A673 (cell line): ENCODE results near the gene RAB17. TPM values are rescaled to one million over a fixed set of nuclear protein-coding genes. Genes with fewer than 3 reads are reported as not detected.

Experiments used
- BruUV-seq: library from RNA; stranded (reverse); fragments of 400-500 nt; replicated peaks from 2 replicates; lab custom pipeline; 2021; lab: Mats Ljungman, UMichigan
- CTCF ChIA-PET: fragments of 300-600 bp; sonication (Branson Sonifier 250); formaldehyde crosslinking; loops from one replicate; lab custom pipeline; 2022; ENCODE audit warnings: antibody characterized with exemption; lab: Charles Lee
- POLR2A ChIA-PET: fragments of 300-600 bp; sonication (Branson Sonifier 250); formaldehyde crosslinking; loops from one replicate; lab custom pipeline; 2022; ENCODE audit warnings: antibody characterized with exemption; ENCODE audit not compliant: low non-redundant PET; lab: Charles Lee
- DNase-seq: peaks from one replicate; pipeline ENCODE4 v3.0.0-alpha.2; 2015; ENCODE audit warnings: low spot score
- H3K27ac ChIP-seq: fragments of 200-600 bp; sonication (generic); 2 replicates; pipeline ENCODE4 v1.5.1; 2016; ENCODE audit warnings: mixed run types, low read depth, mild to moderate bottlenecking, mixed read lengths, antibody characterized with exemption, low read length; ENCODE audit not compliant: poor library complexity, severe bottlenecking
- H3K27me3 ChIP-seq: fragments of 200-600 bp; sonication (generic); replicated peaks from 2 replicates; pipeline ENCODE4 v1.6.1; 2017; ENCODE audit warnings: mixed run types, low read depth, mild to moderate bottlenecking, mixed read lengths, antibody characterized with exemption, low read length; ENCODE audit not compliant: insufficient read depth, poor library complexity
- H3K36me3 ChIP-seq: fragments of 200-600 bp; sonication (generic); 2 replicates; pipeline ENCODE4 v1.6.1; 2016; ENCODE audit warnings: mixed run types, mild to moderate bottlenecking, mixed read lengths, antibody characterized with exemption, low read length; ENCODE audit not compliant: insufficient read depth, poor library complexity, severe bottlenecking
- H3K4me1 ChIP-seq: fragments of 200-600 bp; sonication (generic); 2 replicates; pipeline ENCODE4 v1.6.1; 2017; ENCODE audit warnings: mixed run types, mild to moderate bottlenecking, mixed read lengths, antibody characterized with exemption, low read length; ENCODE audit not compliant: insufficient read depth, poor library complexity, severe bottlenecking
- H3K4me3 ChIP-seq: fragments of 200-600 bp; sonication (generic); 2 replicates; pipeline ENCODE4 v1.5.1; 2016; ENCODE audit warnings: low read depth, mixed run types, mild to moderate bottlenecking, mixed read lengths, low read length; ENCODE audit not compliant: poor library complexity, severe bottlenecking
- H3K9me3 ChIP-seq: fragments of 200-600 bp; sonication (generic); 2 replicates; pipeline ENCODE4 v1.6.1; 2016; ENCODE audit warnings: mixed run types, low read depth, mild to moderate bottlenecking, mixed read lengths, antibody characterized with exemption, low read length; ENCODE audit not compliant: poor library complexity, severe bottlenecking
- CTCF ChIP-seq: fragments of 300-800, 200-600 bp; sonication (generic); conservative IDR thresholded peaks from 2 replicates; pipeline ENCODE4 v1.5.1; 2017; ENCODE audit warnings: low read depth, mild to moderate bottlenecking, antibody characterized with exemption, low read length, moderate library complexity, mixed read lengths
- EZH2 ChIP-seq: fragments of 200-600 bp; sonication (generic); IDR thresholded peaks from 2 replicates; pipeline ENCODE4 v1.6.1; 2017; ENCODE audit warnings: borderline replicate concordance, low read depth, mild to moderate bottlenecking, mixed read lengths, antibody characterized with exemption, low read length; ENCODE audit not compliant: poor library complexity, severe bottlenecking
- intact Hi-C: fragments of 100-400 bp; cut with micrococcal nuclease; formaldehyde crosslinking; loops from one replicate; pipeline ENCODE4 v1.10.0; 2022; ENCODE audit not compliant: unreplicated experiment
- total RNA-seq: library from RNA; stranded (reverse); gene quantifications from 2 replicates; pipeline ENCODE4 v1.2.3, GENCODE V29; 2021

RAB17 gene
- total RNA-seq, 1 experiment from 2014 or later: 0.62 TPM

- Histone ChIP-seq H3K9me3 (no peaks in the 10 kb centered on the region), H3K4me1 (no peaks in the 10 kb centered on the region), H3K4me3 (no peak overlapping the region), H3K27ac (no peak overlapping the region), H3K36me3 (no peaks in the 10 kb centered on the region), H3K27me3 (no peaks in the 10 kb centered on the region)
- intact Hi-C loops: no loop called here
- POLR2A ChIA-PET: no interaction called here
- BruUV-seq: no TSS peak
- DNase-seq: no peak
- no peak for TF ChIP-seq EZH2
- no peak for TF ChIP-seq CTCF
- CTCF ChIA-PET: interaction anchor here (0.6 kb wide), 1 partner anchor 13 kb away, joined by 8 read pairs; no protein-coding TSS in a partner anchor
Measured at GRCh38 chr2:237549643-237550415, 40.7 kb downstream of the RAB17 start.

GRCh38 chr2:237549216-237549615, 41.3 kb downstream of the RAB17 start:
- Histone ChIP-seq H3K36me3 (no peaks in the 10 kb centered on the region), H3K4me3 (no peak overlapping the region), H3K27me3 (no peaks in the 10 kb centered on the region), H3K4me1 (no peaks in the 10 kb centered on the region), H3K9me3 (no peaks in the 10 kb centered on the region), H3K27ac (no peak overlapping the region)
- BruUV-seq: no TSS peak
- CTCF ChIA-PET: interaction anchor here (0.6 kb wide), 1 partner anchor 14 kb away, joined by 8 read pairs; no protein-coding TSS in a partner anchor
- intact Hi-C loops: no loop called here
- no peak for DNase-seq
- TF ChIP-seq CTCF (no peak), EZH2 (no peak)
- POLR2A ChIA-PET: no interaction called here

GRCh38 chr2:237547841-237548416, 42.6 kb downstream of the RAB17 start:
- no peak for DNase-seq
- Histone ChIP-seq H3K27me3 (no peaks in the 10 kb centered on the region), H3K9me3 (no peaks in the 10 kb centered on the region), H3K4me3 (no peak overlapping the region), H3K4me1 (no peaks in the 10 kb centered on the region), H3K36me3 (no peaks in the 10 kb centered on the region), H3K27ac (no peak overlapping the region)
- ChIA-PET POLR2A (no interaction called here), CTCF (no interaction called here)
- TF ChIP-seq CTCF (no peak), EZH2 (no peak)
- BruUV-seq: no TSS peak
- intact Hi-C loops: no loop called here
